Aorta (tissue), 5 donors: ENCODE data around the gene GSTA5. TPM values are rescaled to one million over a fixed set of nuclear protein-coding genes. Genes with fewer than 3 reads are reported as not detected.
"Not testable (repeated sequence)": the region's sequence is repeated elsewhere in the genome, so short reads cannot be mapped to it uniquely, and the experiment has no call there.

Source experiments
- ATAC-seq: fragments of 200-7000 bp; cut with Tn5 transposase; one replicate; pipeline ENCODE4 v1.9.1; 2022; ENCODE audit warnings: moderate library complexity; ENCODE audit not compliant: low FRiP score
- DNase-seq, 2 donors: peaks; one replicate each; pipeline ENCODE4 v3.0.0-alpha.2; 2020
- H3K27ac ChIP-seq, 2 donors: one replicate each; pipeline ENCODE4 v1.5.1; 2013; ENCODE audit warnings: low read length in 2 of 2, mild to moderate bottlenecking in 2 of 2, moderate library complexity in 2 of 2, control low read depth in 1 of 2, inconsistent platforms in 1 of 2, low read depth in 1 of 2
- H3K27me3 ChIP-seq, 2 donors: one replicate each; pipeline ENCODE4 v1.6.1; 2013; ENCODE audit warnings: control low read depth in 1 of 2, low read length in 1 of 2, mild to moderate bottlenecking in 1 of 2, moderate library complexity in 1 of 2; ENCODE audit not compliant: insufficient read depth in 2 of 2, control insufficient read depth in 1 of 2
- H3K36me3 ChIP-seq, 2 donors: one replicate each; pipeline ENCODE4 v1.6.1; 2013; ENCODE audit warnings: control low read depth in 1 of 2, low read length in 1 of 2, mild to moderate bottlenecking in 1 of 2; ENCODE audit not compliant: insufficient read depth in 2 of 2, control insufficient read depth in 1 of 2
- H3K4me1 ChIP-seq, 2 donors: one replicate each; pipeline ENCODE4 v1.6.1; 2013; ENCODE audit warnings: low read length in 2 of 2, control low read depth in 1 of 2, mild to moderate bottlenecking in 1 of 2, moderate library complexity in 1 of 2; ENCODE audit not compliant: insufficient read depth in 2 of 2, control insufficient read depth in 1 of 2
- H3K4me3 ChIP-seq, 2 donors: one replicate each; pipeline ENCODE4 v1.5.1; 2013; ENCODE audit warnings: low read length in 2 of 2, control low read depth in 1 of 2, mild to moderate bottlenecking in 1 of 2
- H3K9me3 ChIP-seq: one replicate; pipeline ENCODE4 v1.6.1; 2013; ENCODE audit warnings: mild to moderate bottlenecking, low read length; ENCODE audit not compliant: control insufficient read depth
- WGBS, 2 donors: extraction: QIAGEN DNeasy Blood & Tissue Kit; methylation state at CpG; one replicate each; pipeline ENCODE4 v1.1.7; 2013; 5-methylcytosine and 5-hydroxymethylcytosine counted together
- intact Hi-C, 2 donors: fragments of 100-400 bp; cut with DNase I; formaldehyde crosslinking; loops; one replicate each; pipeline versions ENCODE4 v1.14.2 to v1.15.0; 2022
- polyA plus RNA-seq, 2 donors: library from polyadenylated mRNA; stranded (reverse); fragments of 200-250 nt; gene quantifications; one replicate each; pipeline ENCODE4 v1.2.3, GENCODE V29; 2013
- total RNA-seq, 2 donors: library from RNA; stranded (reverse); fragmentation: NEBNext Ultra II Directional; extraction: Animal tissue kit (Norgen Biotek cat#: 25700); gene quantifications; one replicate each; pipeline ENCODE4 v1.2.1, GENCODE V29; 2021
- donor health status: healthy with polysubstance abuse.
- donor health status: Bipolar disorder and iron deficiency.
- donor health status: DM: no; HTN: no; CAD: no.
- donor health status: DM: no; HTN: no; CAD: no.
- donor health status: DM: yes; HTN: yes; CAD: no.

GSTA5 gene
- total and polyA plus RNA-seq, 4 donors: not detected

DNA sequence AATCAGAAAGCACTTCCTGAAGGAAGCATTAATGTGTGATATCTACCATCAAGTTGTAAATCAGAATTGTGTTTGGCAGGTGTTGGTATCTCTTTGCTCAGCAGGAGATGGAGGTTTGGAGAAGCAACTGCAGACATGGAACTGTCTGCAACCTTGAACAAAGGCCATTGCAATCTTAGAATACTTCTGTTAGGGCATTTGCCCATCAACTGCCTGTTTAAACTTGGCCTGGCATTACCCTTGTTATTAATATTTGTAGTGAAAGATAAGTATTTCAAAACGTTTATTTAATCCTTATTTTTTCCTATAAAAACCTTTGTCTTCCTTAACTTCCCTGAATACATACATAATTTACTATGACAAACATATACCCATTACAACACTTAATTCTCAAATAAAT, 14.1 kb downstream of the GSTA5 start:
- ATAC-seq: no peak
- WGBS, 2 donors: 9 to 15% methylated on average over 1 of the region's 1 CpG
- intact Hi-C loops: no loop called here

DNA sequence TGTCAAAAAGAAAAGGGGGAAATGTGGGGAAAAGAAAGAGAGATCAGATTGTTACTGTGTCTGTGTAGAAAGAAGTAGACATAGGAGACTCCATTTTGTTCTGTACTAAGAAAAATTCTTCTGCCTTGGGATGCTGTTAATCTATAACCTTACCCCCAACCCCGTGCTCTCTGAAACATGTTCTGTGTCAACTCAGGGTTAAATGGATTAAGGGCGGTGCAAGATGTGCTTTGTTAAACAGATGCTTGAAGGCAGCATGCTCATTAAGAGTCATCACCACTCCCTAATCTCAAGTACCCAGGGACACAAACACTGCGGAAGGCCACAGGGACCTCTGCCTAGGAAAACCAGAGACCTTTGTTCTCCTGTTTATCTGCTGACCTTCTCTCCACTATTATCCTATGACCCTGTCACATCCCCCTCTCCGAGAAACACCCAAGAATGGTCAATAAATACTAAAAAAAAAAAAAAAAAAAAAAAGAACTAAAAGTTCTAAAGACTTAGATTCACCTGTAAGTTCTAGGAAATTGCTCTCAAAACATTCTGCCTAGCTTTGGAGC, 14.6 kb downstream of the GSTA5 start:
- 83 to 87% methylated on average over 4 of the region's 4 CpGs for WGBS, 2 donors
- H3K4me1 ChIP-seq, ATAC-seq, H3K27ac ChIP-seq, H3K4me3 ChIP-seq, H3K27me3 ChIP-seq, intact Hi-C loops, H3K36me3 ChIP-seq, DNase-seq, H3K9me3 ChIP-seq: not testable (repeated sequence)

More for the DNA sequence above, 14.1 kb downstream of the GSTA5 start:
- DNase-seq: no peak
- H3K27me3 ChIP-seq: no peaks in the 10 kb centered on the region
- H3K9me3 ChIP-seq: no peaks in the 10 kb centered on the region
- no peaks in the 10 kb centered on the region for H3K4me1 ChIP-seq
- H3K36me3 ChIP-seq: no peaks in the 10 kb centered on the region
- H3K27ac ChIP-seq: no peak overlapping the region
- H3K4me3 ChIP-seq: no peak overlapping the region

DNA sequence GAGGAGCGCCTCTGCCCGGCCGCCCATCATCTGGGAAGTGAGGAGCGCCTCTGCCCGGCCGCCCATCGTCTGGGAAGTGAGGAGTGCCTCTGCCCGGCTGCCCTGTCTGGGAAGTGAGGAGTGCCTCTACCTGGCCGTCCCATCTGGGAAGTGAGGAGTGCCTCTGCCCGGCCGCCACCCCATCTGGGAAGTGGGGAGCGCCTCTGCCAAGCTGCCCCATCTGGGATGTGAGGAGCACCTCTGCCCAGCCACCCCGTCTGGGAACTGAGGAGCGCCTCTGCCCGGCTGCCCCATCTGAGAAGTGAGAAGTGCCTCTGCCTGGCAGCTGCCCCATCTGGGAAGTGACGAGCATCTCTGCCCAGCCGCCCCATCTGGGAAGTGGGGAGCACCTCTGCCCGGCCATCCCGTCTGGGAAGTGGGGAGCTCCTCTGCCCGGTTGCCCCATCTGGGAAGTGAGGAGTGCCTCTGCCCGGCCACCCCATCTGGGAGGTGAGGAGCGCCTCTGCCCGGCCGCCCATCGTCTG, 15.3 kb downstream of the GSTA5 start:
- DNase-seq, ATAC-seq, H3K27ac ChIP-seq, H3K36me3 ChIP-seq, H3K4me1 ChIP-seq, H3K9me3 ChIP-seq, H3K4me3 ChIP-seq, intact Hi-C loops, H3K27me3 ChIP-seq: not testable (repeated sequence)
- 94% methylated on average over 22 to 25 of the region's 25 CpGs for WGBS, 2 donors

DNA sequence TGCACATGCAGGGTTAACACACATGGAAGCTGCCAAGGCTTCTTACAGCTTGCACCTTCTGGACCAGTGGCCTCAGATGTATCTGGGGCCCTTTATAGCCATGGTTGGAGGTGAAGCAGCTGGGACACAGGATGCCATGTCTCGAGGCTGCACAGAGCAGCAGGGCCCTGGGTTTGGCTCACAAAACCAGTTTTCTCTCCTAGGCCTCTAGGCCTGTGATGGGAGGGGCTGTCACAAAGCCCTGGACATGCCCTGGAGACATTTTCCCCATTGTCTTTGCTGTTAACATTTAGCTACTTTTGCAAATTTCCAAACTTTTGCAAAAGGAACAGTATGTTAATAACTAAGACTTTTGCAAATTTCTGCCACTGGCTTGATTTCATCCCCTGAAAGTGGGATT, 18.8 kb downstream of the GSTA5 start:
- Histone ChIP-seq H3K4me3 (no peak overlapping the region), H3K9me3 (peaks cover 2% of the 10 kb centered on the region), H3K27ac (no peak overlapping the region), H3K36me3 (no peaks in the 10 kb centered on the region), H3K4me1 (peaks cover 0 to 4% of the 10 kb centered on the region in 2 donors), H3K27me3 (no peaks in the 10 kb centered on the region)
- ATAC-seq (no peak), DNase-seq (no peak)
- intact Hi-C loops: no loop called here
- WGBS, 2 donors: 84 to 94% methylated on average over 1 of the region's 1 CpG

DNA sequence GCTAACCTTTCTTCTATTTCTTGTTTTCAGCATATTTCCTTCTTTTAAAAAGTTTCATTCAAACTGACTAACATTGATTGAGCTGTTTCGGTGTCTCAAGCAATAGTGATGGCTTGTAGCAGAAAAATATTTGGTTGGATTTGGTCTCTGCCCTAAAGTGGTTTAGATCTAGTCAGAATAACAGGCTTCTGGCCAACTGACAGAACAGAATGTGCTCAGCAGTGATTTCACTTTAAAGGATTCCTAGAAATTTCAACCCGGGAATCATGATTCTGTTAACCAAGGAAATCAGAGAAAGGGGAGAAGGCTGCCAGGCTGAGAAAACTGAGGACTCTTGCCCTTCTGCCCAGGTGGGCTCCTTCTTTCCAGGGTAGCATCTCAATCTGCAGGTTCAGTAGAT, 20.4 kb downstream of the GSTA5 start:
- Histone ChIP-seq H3K4me1 (peaks cover 0 to 4% of the 10 kb centered on the region in 2 donors), H3K27ac (no peak overlapping the region), H3K27me3 (no peaks in the 10 kb centered on the region), H3K9me3 (peaks cover 2% of the 10 kb centered on the region), H3K36me3 (no peaks in the 10 kb centered on the region), H3K4me3 (no peak overlapping the region)
- ATAC-seq (no peak), DNase-seq (no peak)
- 10 to 26% methylated on average over 2 of the region's 2 CpGs for WGBS, 2 donors
- intact Hi-C loops: no loop called here

DNA sequence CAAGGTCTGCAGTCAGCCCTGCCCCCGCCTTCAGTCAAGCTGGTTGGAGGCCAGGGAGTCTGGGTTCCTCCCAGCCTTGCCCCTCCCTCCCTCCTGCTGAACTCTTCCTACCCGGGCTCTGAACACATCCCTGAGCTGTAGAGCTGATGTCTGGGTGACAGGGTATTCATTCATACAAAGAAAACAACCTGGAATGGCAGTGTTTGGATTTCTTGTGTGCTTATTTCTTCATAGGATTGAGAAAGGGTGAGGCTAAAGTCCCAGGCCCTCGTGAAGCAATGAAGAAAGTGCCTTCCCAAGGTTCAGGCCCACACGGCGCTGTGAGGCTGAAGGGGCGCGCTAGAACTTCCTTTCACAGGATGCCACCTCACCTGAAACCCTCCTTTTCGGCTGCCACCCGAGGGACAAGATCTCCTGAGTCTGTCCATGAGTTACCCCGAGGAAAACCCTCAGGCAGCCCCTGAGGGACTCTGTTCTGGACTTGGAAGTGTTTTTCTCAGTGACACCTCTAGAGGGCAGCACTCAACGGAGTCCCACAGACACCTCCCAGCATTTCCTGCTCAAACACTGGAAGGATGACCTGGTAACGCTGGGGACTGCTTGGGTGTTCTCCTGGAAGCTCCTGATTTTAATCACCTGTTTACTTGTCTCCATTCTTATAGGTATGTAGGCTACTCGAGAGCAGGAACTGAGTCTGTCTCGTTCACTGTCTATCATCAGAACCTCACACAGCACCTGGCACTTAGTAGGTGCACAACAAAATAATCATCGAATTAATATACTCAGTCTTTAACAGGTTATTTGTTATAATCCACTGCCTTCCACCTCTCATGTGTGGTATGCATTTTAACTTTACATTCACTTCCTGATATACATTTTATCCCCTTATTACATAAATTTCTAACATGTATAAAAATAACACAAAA, 25.2 kb downstream of the GSTA5 start:
- DNase-seq: no peak
- WGBS, 2 donors: 35 to 42% methylated on average over 15 of the region's 15 CpGs
- Histone ChIP-seq H3K9me3 (no peaks in the 10 kb centered on the region), H3K4me1 (peaks cover 0 to 1% of the 10 kb centered on the region in 2 donors), H3K36me3 (no peaks in the 10 kb centered on the region), H3K4me3 (no peak overlapping the region), H3K27ac (no peak overlapping the region), H3K27me3 (no peaks in the 10 kb centered on the region)
- peak; percentile 74 for ATAC-seq
- intact Hi-C loops: no loop called here

DNA sequence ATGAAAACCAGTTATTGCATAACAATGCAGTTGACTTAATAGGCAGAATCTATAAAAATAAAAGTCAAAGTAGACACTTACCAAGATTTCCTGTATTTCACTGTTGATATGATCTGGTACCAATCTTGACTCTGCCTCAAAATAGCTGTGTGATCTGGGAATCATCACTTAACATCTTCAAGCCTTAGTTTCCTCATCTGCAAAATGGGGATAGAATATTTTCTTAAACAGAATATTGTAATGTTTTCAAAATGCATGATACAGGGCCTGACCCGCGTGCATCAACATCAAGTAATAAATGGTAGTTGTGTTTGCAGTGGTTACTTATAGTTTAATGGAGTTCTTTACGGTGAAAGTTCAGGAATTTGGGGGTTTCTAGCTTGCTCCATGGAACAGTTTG, 26.1 kb downstream of the GSTA5 start:
- H3K4me3 ChIP-seq, DNase-seq, H3K36me3 ChIP-seq, intact Hi-C loops, ATAC-seq, H3K27me3 ChIP-seq, H3K9me3 ChIP-seq, H3K27ac ChIP-seq, H3K4me1 ChIP-seq: not testable (repeated sequence)
- 60 to 64% methylated on average over 3 of the region's 3 CpGs for WGBS, 2 donors

DNA sequence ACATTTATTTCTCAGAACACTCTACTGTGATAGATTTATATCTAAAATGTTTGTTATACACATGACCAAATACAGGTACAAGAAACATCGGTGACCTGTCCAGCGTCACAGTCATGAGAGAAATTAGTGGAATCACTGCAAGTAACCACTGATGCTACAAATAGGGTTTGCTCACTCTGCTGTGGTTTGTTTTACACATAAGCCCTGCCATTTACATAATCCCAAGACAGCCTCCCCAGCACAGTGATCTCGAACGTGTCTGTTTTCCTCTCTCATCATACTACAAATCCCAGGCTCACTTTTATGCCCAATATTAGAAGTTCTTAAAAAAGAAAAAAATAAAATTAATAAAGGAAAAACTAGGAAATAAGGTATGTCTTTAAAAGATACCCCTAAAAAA, 30.8 kb downstream of the GSTA5 start:
- H3K27me3 ChIP-seq, H3K36me3 ChIP-seq, DNase-seq, H3K4me1 ChIP-seq, ATAC-seq, H3K9me3 ChIP-seq, intact Hi-C loops, H3K4me3 ChIP-seq, H3K27ac ChIP-seq: not testable (repeated sequence)
- WGBS, 2 donors: 85 to 86% methylated on average over 4 of the region's 4 CpGs

DNA sequence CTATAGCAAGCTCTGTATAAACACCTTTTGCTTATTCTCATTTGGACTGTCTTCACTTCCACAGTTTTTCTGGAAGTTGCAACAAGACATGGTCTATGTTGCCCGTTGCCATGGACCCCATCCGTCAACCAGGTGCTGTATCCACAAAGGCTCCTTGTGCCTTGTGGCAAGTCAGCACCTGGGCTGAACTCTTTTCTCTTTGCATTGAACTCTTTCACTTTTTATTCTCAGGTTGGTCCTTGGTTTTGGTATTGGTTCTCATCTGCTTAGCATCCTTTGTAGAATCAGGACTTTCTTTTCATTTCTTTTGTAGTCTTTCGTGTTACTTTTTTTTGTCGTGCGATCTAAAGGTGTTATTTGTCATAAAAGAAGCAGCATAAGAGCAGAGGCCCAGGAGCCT, 32.0 kb downstream of the GSTA5 start:
- intact Hi-C loops: no loop called here
- Histone ChIP-seq H3K27ac (no peak overlapping the region), H3K9me3 (no peaks in the 10 kb centered on the region), H3K36me3 (no peaks in the 10 kb centered on the region), H3K4me1 (no peaks in the 10 kb centered on the region), H3K27me3 (no peaks in the 10 kb centered on the region), H3K4me3 (no peak overlapping the region)
- ATAC-seq (no peak), DNase-seq (no peak)
- 89 to 92% methylated on average over 5 of the region's 5 CpGs for WGBS, 2 donors
